ENCODE data around the gene GC. TPM values are rescaled to one million over a fixed set of nuclear protein-coding genes. Genes with fewer than 3 reads are reported as not detected.

The GC gene
- total and polyA plus RNA-seq, 2 of the 4 experiments (the other 2 are of a cell fraction) = not detected

DNA sequence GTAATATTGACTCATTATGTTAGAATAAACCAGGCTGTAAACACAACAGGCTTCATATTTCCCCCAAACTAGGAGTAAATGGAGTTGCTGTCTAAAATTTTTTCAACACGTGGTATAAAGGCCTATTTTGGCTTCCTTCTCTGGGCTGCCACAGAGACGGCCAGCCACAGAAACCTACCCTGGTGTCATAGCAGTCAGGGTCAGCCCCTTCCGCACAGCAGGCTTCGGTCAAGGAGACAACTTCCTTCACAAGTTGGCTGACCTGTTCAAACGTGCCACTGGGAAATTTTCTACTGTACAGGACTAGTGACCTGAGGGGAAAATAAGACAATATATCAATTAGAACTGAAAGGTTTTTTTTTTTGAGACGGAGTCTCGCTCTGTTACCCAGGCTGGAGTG, 15.8 kb downstream of the GC start:
- no peak overlapping the region for H3K23ac ChIP-seq (ENCODE audit: low read depth, low read length)
- no peaks in the 10 kb centered on the region for H4K20me1 ChIP-seq (ENCODE audit: insufficient read depth, low read length)
- no peaks in the 10 kb centered on the region for H3K79me1 ChIP-seq (ENCODE audit: low read depth in 1 of 2, low read length in 2 of 2)
- H3K4me1 ChIP-seq (ENCODE audit: control insufficient read depth, insufficient read depth, low read length) = no peaks in the 10 kb centered on the region
- no peak overlapping the region for H2BK120ac ChIP-seq (ENCODE audit: low read depth, low read length)
- DNase-seq (no peak), ATAC-seq (ENCODE audit: low read depth) (no peak)
- H4K5ac ChIP-seq (ENCODE audit: low read depth, low read length) = no peak overlapping the region
- no peak overlapping the region for H3K4me3 ChIP-seq (ENCODE audit: insufficient read depth, low read depth, low read length)
- no peak overlapping the region for H3K4ac ChIP-seq (ENCODE audit: low read depth, low read length)
- in situ Hi-C loops (cut with MboI; ENCODE audit: low sequenced_read_pairs) = no loop called here
- H3K27ac ChIP-seq (ENCODE audit: insufficient read depth, low read length) = no peak overlapping the region
- H2AK9ac ChIP-seq (replicated peaks; ENCODE audit: low read depth, low read length, poor library complexity) = no peak overlapping the region
- no peaks in the 10 kb centered on the region for H3K9me3 ChIP-seq (ENCODE audit: control insufficient read depth, insufficient read depth, low read length)
- no peak overlapping the region for H3K4me2 ChIP-seq (ENCODE audit: low read depth, low read length)
- H2BK20ac ChIP-seq (ENCODE audit: low read depth, low read length) = no peak overlapping the region
- BruUV-seq (replicated peaks) = no TSS peak
- dilution Hi-C loops (cut with HindIII; ENCODE audit: low sequenced_read_pairs, unreplicated experiment) = no loop called here
- H3K36me3 ChIP-seq (ENCODE audit: control insufficient read depth, insufficient read depth, low read length) = no peaks in the 10 kb centered on the region
- TF ChIP-seq, protein P1, sequence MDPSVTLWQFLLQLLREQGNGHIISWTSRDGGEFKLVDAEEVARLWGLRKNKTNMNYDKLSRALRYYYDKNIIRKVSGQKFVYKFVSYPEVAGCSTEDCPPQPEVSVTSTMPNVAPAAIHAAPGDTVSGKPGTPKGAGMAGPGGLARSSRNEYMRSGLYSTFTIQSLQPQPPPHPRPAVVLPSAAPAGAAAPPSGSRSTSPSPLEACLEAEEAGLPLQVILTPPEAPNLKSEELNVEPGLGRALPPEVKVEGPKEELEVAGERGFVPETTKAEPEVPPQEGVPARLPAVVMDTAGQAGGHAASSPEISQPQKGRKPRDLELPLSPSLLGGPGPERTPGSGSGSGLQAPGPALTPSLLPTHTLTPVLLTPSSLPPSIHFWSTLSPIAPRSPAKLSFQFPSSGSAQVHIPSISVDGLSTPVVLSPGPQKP (IDR thresholded peaks at IDR 0.05; ENCODE audit: borderline replicate concordance, low read depth, low read length) = no peak
- TF ChIP-seq USF2 (IDR thresholded peaks at IDR 0.05; ENCODE audit: low read depth, low read length) = no peak
- no peak for TF ChIP-seq FOS (IDR thresholded peaks at IDR 0.05; ENCODE audit: low read depth, low read length)
- TF ChIP-seq MAZ (IDR thresholded peaks at IDR 0.05; ENCODE audit: borderline replicate concordance, low read depth, low read length) = no peak
- POLR2A ChIA-PET (ENCODE audit: unreplicated experiment) = no interaction called here
- no peak overlapping the region for H3K18ac ChIP-seq (ENCODE audit: low read depth, low read length)
- no peak overlapping the region for H4K91ac ChIP-seq (ENCODE audit: insufficient read depth, low read depth, low read length)
- no peak overlapping the region for H3K14ac ChIP-seq (replicated peaks; ENCODE audit: low read depth, low read length)
- H3K9me1 ChIP-seq (ENCODE audit: insufficient read depth, low read length) = no peaks in the 10 kb centered on the region
- intact Hi-C loops (cut with micrococcal nuclease) = no loop called here
- no peak overlapping the region for H3K9ac ChIP-seq (ENCODE audit: low read depth, low read length)
- H2BK15ac ChIP-seq (ENCODE audit: low read depth, low read length) = no peak overlapping the region
- no peaks in the 10 kb centered on the region for H3K27me3 ChIP-seq (ENCODE audit: control insufficient read depth, insufficient read depth, low read length)
- no peak overlapping the region for H3K56ac ChIP-seq (ENCODE audit: extremely low read depth, insufficient read depth, low read length)
- H2AK5ac ChIP-seq (ENCODE audit: low read depth, low read length) = no peak overlapping the region
- H4K8ac ChIP-seq (ENCODE audit: low read depth in 2 of 2, low read length in 2 of 2) = no peak overlapping the region
- no peak overlapping the region for H2BK5ac ChIP-seq (ENCODE audit: low read depth, low read length, poor library complexity, severe bottlenecking)
- CTCF ChIA-PET = no interaction called here
- H2AFZ ChIP-seq (replicated peaks; ENCODE audit: low read length, poor library complexity) = no peak overlapping the region
- WGBS, 2 experiments (ENCODE audit: extremely low coverage in 2 of 2, insufficient read length in 1 of 2) = no CpG with 5 or more reads among the region's 7 CpGs

Data from IMR-90 (cell line).